Measurements from ENCODE around the gene PKP4. TPM values are rescaled to one million over a fixed set of nuclear protein-coding genes. Genes with fewer than 3 reads are reported as not detected.

PKP4 gene
- total RNA-seq, 1 experiment from 2014 or later, result 52.0 TPM

- Histone ChIP-seq H2BK5ac (ENCODE audit: insufficient read length, low read length) (no peak overlapping the region), H3K18ac (ENCODE audit: insufficient read length, low read depth, low read length) (no peak overlapping the region), H3K9me3 (ENCODE audit: control insufficient read depth, low read depth, low read length) (no peaks in the 10 kb centered on the region), H2BK20ac (ENCODE audit: low read depth, low read length, poor library complexity, severe bottlenecking) (no peak overlapping the region), H3K27me3 (ENCODE audit: insufficient read depth, low read length) (no peaks in the 10 kb centered on the region), H3K79me2 (ENCODE audit: insufficient read depth, low read length) (no peaks in the 10 kb centered on the region), H2AFZ (ENCODE audit: low read length) (no peak overlapping the region), H2BK12ac (ENCODE audit: insufficient read length, low read depth, low read length) (no peak overlapping the region), H4K20me1 (ENCODE audit: control insufficient read depth, insufficient read depth, insufficient read length) (no peaks in the 10 kb centered on the region), H2BK15ac (ENCODE audit: low read depth, low read length) (no peak overlapping the region), H3K14ac (ENCODE audit: insufficient read depth, low read length) (no peak overlapping the region), H3K4me2 (ENCODE audit: insufficient read depth, insufficient read length, low read length) (no peak overlapping the region), H4K5ac (ENCODE audit: insufficient read length, low read depth, low read length) (no peak overlapping the region), H3K79me1 (ENCODE audit: insufficient read depth, low read depth, low read length, poor library complexity, severe bottlenecking) (no peaks in the 10 kb centered on the region), H3K23me2 (ENCODE audit: insufficient read length, low read depth, low read length, poor library complexity, severe bottlenecking) (no peaks in the 10 kb centered on the region), H3K27ac (ENCODE audit: insufficient read length, low read depth, low read length) (no peak overlapping the region), H4K8ac (replicated peaks; ENCODE audit: insufficient read length, low read depth, low read length) (no peak overlapping the region), H3K23ac (ENCODE audit: insufficient read length, low read depth, low read length) (no peak overlapping the region), H3K4ac (ENCODE audit: low read depth, low read length) (no peak overlapping the region), H3K4me1 (ENCODE audit: insufficient read depth, low read length) (no peaks in the 10 kb centered on the region), H2AK5ac (ENCODE audit: insufficient read length, low read length) (no peak overlapping the region), H3K56ac (ENCODE audit: insufficient read length, low read depth, low read length) (no peak overlapping the region), H3K9ac (ENCODE audit: extremely low read depth, insufficient read length, low read length) (no peak overlapping the region), H4K91ac (ENCODE audit: insufficient read length, low read depth, low read length) (no peak overlapping the region), H3T11ph (ENCODE audit: low read length) (no peak overlapping the region), H2BK120ac (ENCODE audit: low read depth, low read length, poor library complexity, severe bottlenecking) (no peak overlapping the region)
- WGBS (ENCODE audit: extremely low coverage, insufficient read length, low lambda C conversion rate), result no CpG with 5 or more reads among the region's 12 CpGs
- TF ChIP-seq CTCF (conservative IDR thresholded peaks at IDR 0.05), result peak; percentile 78
- Mint-ChIP-seq H3K27me3 (ENCODE audit: low read depth) (no peaks in the 10 kb centered on the region; the same call in none of the 2 replicates), H3K36me3 (ENCODE audit: insufficient read depth in 1 of 3, low read depth in 3 of 3) (no peaks in the 10 kb centered on the region), H3K27ac (peak overlapping the region in 2 of 3 experiments; percentile 5 to 78; a peak in 3 of 7 replicates), H3K9me3 (no peaks in the 10 kb centered on the region), H3K4me3 (no peak overlapping the region; a peak in 2 of 5 replicates), H3K4me1 (peaks cover 8 to 12% of the 10 kb centered on the region in 2 experiments; a peak in 3 of 4 replicates)
- DNase-seq, result peak; percentile 82
These were observed 267.4 kb downstream of the PKP4 start for GRCh38 chr2:158723921-158724802.
